GM19035 (cell line): Measurements from ENCODE around the gene ARSJ.
"Not testable (repeated sequence)": the region's sequence is repeated elsewhere in the genome, so short reads cannot be mapped to it uniquely, and the experiment has no call there.

Experiments
- ATAC-seq: cut with Tn5 transposase; IDR thresholded peaks from one replicate; pipeline ENCODE4 v1.9.1; 2021; ENCODE audit not compliant: unreplicated experiment

Gene ARSJ

GRCh38 chr4:113979148-113979904 is at the start of gene ARSJ:
TSS of gene ARSJ (minus strand) at chr4:113979647. CDS start at chr4:113978834, 813 bp downstream.
- no peak for ATAC-seq

GRCh38 chr4:114028071-114028470 is 48.6 kb upstream of the ARSJ start:
- ATAC-seq = no peak

GRCh38 chr4:114027596-114027995 is 48.1 kb upstream of the ARSJ start:
- ATAC-seq = no peak

DNA sequence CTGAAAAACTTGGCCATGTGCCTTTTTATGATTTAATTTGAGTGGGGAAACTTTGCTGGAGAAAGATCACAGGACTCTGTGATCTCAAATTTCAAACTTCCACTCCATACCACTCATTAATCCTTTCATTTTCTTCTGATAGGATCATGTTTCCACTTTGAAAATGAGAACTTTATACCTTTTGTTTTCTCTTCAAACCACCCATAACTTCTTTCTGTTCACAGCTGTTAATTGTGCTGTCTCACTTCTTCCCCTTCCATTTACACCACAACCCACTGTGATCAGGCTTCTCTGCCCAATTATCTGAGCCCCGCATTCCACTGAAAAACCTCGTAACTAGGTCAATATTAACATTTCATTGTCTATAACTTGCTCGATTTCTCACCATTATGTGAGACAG is 47.0 kb upstream of the ARSJ start:
- no peak for ATAC-seq

DNA sequence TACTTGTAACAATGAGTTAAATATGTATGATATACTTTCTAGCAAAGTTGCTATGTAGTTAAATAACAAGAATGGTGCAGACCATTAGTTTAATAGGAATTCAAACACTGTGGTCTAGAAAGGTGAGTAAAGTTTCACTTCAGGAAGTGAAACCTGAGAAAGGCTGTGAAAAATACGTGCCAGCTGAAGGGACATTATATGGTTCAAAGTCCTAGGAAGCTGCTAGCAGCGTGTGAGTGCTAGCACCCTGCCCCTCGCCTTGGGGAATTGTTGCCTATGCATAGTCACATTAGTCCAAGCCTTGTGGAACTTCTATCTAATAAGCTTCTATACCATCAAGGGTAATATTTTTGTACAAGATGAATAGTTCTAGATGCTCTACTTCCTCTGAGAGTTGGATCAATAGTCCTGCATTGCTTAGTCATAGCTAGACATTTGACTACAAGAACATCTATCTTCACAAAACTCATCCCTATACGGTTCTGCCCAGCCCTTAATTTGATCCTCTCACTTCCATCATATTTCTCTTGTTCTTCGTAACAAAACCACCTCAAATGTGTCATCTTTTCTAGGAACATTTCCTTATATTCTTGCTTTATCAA is 45.8 kb upstream of the ARSJ start:
- ATAC-seq = peak; percentile 73

- ATAC-seq = no peak
Measured at GRCh38 chr4:114021451-114021850, 42.0 kb upstream of the ARSJ start.

DNA sequence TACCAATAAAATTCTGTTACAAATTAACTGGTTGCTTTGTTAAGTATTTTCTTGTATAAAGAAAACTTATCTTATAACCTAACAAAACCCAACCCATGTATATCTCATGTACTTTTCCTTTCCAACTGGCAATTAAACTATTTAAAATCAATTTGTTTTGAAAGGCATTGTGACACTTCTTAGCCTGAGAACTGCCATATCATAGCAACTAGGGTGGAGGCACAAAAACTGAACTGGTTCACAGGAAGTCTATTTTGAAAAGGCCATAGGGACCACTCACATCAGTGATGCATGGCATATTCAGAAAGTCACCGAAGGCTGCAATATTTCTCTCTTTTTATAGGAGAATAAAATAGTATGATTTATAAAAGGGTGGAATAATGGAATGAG is 40.5 kb upstream of the ARSJ start:
- ATAC-seq = no peak

- no peak for ATAC-seq
Measured at GRCh38 chr4:114019276-114019968, 40.0 kb upstream of the ARSJ start.

GRCh38 chr4:114017120-114017917 is 37.9 kb upstream of the ARSJ start:
- no peak for ATAC-seq

DNA sequence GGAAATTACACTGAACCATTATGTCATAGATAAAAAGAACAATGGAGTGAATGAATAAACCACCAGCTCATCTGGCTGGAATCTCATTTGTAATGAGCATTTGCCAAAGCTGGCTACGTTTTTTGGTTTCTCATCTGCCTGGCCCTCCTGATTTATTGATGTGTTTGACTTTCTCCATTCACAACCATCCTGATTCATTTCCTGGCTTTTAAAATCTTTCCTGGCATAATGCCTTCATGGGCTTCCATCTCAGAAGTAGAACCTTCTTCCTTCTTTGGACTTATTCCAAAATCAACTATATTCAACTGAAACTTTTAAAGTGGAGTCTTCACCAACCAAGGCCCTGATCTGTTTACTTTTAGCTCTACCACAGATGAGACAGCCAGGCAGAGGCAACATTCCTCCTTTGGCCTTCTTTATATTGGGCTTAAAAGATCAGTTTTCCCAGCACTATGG is 36.0 kb upstream of the ARSJ start:
- ATAC-seq = no peak

DNA sequence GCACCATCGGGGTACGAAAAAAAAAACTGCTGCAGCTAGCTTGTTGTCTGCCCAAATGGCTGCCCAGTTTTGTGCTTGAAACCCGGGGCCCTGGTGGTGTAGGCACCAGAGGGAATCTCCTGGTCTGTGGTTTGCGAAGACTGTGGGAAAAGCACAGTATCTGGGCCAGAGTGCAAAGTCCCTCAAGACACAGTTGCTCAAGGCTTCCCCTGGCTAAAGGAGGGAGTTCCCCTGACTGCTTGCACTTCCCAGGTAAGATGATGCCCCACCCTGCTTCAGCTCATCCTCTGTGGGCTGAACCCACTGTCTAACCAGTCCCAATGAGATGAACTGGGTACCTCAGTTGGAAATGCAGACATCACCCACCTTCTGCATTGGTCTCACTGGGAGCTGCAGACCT is 33.8 kb upstream of the ARSJ start:
- ATAC-seq = not testable (repeated sequence)

- ATAC-seq = no peak
Measured at GRCh38 chr4:114012749-114013148, 33.3 kb upstream of the ARSJ start.

GRCh38 chr4:114005569-114006442 is 26.4 kb upstream of the ARSJ start:
- ATAC-seq = no peak

GRCh38 chr4:114004483-114005226 is 25.2 kb upstream of the ARSJ start:
- peak; percentile 62 for ATAC-seq

GRCh38 chr4:113998531-113998930 is 19.1 kb upstream of the ARSJ start:
- no peak for ATAC-seq

GRCh38 chr4:113998079-113998478 is 18.6 kb upstream of the ARSJ start:
- no peak for ATAC-seq

GRCh38 chr4:113997206-113997605 is 17.8 kb upstream of the ARSJ start:
- ATAC-seq = no peak

GRCh38 chr4:113996599-113997177 is 17.2 kb upstream of the ARSJ start:
- no peak for ATAC-seq

DNA sequence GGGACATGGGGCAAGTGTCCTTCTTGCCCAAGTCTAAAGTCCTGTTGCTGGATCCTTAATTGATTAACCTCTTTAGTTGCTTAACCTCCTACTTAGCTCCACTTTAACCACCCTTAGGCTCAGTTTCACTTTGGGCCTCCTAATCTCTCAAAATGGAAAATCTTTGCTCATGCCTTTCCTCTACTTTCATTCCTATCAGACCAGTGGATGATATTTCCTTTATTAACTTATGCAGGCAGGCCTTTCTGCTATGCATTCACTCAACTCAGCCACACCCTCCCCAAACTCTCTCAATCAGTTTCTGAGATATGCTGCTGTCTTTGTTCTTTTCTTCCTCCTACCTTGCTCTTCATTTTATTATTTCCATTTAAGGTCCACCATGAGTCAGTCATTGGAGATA is 14.4 kb upstream of the ARSJ start:
- ATAC-seq = no peak
